Left forelimb (tissue), 1 donor: Measurements from ENCODE around the gene C5orf22.

ENCODE experiments used
- DNase-seq: peaks from one replicate; pipeline ENCODE4 v3.0.0-alpha.2; 2018; ENCODE audit warnings: low spot score

The C5orf22 gene

GRCh38 chr5:31604644-31605043 is 72.5 kb downstream of the C5orf22 start:
- DNase-seq: no peak
